GM12865 (cell line): ENCODE measurements around the gene PLAU.
"Not testable (repeated sequence)": the region's sequence is repeated elsewhere in the genome, so short reads cannot be mapped to it uniquely, and the experiment has no call there.

Experiments used
- DNase-seq: peaks from one replicate; pipeline ENCODE4 v3.0.0; 2010; ENCODE audit warnings: low read depth
- H3K4me3 ChIP-seq: 2 replicates; pipeline ENCODE4 v1.5.1; 2011; ENCODE audit warnings: mild to moderate bottlenecking, low read depth, low read length, control low read depth
- TF ChIP-seq, protein P1 (sequence below): IDR thresholded peaks from 2 replicates; pipeline ENCODE4 v1.5.1; 2011; ENCODE audit warnings: low read length, control low read depth, low read depth, inconsistent platforms; ENCODE audit not compliant: insufficient read depth; ENCODE audit errors: missing control alignments

The PLAU gene

DNA sequence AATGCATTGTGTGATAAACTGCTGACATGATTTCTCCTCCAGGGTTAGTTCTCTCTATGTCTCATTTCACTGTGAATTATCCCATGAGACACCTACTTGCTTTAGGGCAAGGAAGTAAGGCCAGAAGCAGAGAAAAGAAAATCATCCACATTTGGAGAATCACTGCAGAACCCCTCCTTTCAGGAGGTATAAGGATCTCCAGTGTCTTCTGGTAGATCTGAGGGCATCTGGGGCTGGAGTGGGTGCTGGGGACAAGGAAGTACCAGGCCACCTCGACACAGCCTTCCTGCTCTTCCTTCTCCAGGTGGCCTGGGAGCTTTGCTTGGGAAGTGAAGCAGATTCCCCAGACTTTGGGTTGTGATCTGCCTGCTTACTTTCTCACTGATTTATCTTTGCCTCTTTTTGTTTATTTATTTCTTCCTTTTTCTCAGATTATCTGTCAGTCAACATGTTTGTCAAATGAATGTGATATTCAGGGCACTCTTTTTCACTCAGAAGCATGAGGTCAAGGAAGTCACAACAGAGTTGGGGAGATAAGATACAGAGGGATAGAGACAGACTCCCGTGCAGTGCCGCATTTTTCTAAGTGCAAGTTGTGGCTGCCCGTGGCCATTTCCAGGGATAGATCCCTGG, 24.2 kb upstream of the PLAU start:
- TF ChIP-seq, protein P1, sequence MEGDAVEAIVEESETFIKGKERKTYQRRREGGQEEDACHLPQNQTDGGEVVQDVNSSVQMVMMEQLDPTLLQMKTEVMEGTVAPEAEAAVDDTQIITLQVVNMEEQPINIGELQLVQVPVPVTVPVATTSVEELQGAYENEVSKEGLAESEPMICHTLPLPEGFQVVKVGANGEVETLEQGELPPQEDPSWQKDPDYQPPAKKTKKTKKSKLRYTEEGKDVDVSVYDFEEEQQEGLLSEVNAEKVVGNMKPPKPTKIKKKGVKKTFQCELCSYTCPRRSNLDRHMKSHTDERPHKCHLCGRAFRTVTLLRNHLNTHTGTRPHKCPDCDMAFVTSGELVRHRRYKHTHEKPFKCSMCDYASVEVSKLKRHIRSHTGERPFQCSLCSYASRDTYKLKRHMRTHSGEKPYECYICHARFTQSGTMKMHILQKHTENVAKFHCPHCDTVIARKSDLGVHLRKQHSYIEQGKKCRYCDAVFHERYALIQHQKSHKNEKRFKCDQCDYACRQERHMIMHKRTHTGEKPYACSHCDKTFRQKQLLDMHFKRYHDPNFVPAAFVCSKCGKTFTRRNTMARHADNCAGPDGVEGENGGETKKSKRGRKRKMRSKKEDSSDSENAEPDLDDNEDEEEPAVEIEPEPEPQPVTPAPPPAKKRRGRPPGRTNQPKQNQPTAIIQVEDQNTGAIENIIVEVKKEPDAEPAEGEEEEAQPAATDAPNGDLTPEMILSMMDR = no peak
- H3K4me3 ChIP-seq = no peak overlapping the region
- DNase-seq = no peak

DNA sequence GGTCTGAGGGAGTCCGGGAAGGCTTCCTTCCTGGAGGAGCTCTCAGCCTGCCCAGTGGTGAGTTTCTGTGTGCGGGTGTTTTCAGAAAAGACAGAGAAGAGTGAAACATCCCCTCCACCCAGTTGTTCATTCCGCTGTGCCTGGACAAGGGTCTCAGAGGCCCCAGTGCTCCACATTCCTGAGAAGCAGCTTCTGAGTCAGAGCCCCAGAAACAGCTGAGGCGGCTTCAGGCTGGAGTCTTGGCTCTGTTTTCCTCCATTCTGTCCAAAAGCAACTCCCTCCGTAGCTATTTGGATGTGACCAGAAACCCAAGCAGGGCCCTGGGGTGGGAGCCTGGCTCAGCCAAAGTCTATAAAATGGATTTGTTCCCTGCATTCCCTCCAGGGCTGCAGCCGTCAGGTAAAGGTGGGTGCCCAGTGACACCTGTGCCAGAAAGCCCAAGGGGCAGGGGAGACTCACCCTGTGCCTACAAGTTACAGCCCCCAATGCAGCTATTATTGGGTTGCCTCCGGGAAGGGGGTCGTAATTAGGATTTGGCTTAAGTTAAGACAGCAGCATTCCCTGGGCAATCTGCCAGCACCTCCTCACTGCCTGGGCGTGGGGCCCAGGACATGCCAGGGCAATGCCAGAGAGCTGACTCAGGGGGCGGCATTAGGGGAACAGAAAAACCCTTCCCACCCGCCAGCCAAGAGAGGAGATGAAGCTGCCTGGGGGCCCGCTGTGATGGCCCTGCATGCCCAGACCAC, 23.5 kb upstream of the PLAU start:
- TF ChIP-seq, protein P1 = no peak
- no peak for DNase-seq
- H3K4me3 ChIP-seq = no peak overlapping the region

DNA sequence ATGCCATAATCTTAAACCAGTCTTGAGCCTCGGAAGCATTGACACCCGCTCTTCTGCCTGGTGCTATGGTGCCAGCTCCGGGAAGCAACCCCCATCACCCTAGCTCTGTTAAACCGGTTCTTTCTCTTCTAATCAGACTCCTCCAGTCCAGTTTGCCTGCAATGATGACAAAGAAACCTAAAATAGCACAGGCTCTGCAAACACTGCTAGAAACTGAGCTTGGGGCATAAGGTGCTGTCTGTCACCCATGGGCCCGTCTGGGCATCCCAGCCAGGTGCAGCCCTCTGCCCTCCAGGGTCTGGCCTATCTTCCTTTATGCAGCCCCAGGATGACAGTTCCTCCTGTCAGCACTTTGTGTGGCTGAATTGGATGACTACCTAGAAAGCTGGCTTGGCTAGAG, 22.4 kb upstream of the PLAU start:
- DNase-seq = no peak
- TF ChIP-seq, protein P1 = no peak
- H3K4me3 ChIP-seq = no peak overlapping the region

DNA sequence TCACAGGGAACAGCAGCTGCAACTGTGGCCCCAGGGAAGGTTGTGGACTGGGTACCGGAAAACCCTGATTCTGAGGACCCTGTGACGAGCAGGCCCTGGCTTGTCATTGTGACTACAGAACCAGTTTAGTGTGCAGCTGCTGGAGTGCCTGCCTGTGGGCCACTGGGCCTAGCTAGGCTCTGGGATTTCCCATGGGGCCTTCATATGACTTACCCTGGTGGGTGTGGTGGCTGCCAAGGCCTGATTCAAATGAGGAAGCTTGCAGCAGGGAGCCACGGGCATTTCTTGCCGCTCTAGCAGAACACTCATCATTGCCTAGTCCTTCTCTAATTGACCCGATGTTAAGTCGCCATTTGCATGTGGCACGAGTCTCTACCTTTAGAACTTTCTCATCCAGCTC, 21.9 kb upstream of the PLAU start:
- no peak overlapping the region for H3K4me3 ChIP-seq
- DNase-seq = peak; percentile 75
- TF ChIP-seq, protein P1 = no peak

DNA sequence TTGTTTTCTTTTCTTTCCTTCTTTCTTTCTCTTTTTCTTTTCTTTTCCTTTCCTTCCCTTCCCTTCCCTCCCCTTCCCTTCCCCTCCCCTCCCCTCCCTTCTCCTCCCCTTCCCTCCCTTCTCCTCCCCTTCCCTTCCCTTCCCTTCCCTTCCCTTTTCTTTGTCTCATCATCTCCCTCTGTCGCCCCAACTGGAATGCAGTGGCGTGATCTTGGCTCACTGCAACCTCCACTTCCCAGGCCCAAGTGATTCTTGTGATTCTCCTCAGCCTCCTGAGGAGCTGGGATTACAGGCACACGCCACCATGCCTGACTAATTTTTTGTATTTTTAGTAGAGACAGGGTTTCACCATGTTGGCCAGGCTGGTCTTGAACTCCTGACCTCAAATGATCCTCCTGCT, 21.5 kb upstream of the PLAU start:
- not testable (repeated sequence) for DNase-seq, H3K4me3 ChIP-seq

DNA sequence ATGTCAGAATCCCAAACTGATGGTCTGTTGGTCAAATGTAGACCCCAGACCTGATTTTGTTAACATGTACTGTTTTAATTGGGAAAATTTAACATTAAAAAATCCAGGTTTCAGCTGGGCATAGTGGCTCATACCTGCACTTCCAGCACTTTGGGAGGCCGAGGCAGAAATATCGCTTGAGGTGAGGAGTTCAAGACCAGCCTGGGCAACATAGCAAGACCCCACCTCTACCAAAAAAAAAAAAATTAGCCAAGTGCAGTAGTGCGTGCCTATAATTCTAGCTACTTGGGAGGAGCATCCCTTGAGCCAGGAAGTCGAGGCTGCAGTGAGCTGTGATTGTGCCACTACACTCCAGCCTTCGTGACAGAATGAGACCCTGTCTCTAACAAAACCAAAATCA, 20.7 kb upstream of the PLAU start:
- H3K4me3 ChIP-seq = no peak overlapping the region
- DNase-seq = no peak
- TF ChIP-seq, protein P1 = no peak

DNA sequence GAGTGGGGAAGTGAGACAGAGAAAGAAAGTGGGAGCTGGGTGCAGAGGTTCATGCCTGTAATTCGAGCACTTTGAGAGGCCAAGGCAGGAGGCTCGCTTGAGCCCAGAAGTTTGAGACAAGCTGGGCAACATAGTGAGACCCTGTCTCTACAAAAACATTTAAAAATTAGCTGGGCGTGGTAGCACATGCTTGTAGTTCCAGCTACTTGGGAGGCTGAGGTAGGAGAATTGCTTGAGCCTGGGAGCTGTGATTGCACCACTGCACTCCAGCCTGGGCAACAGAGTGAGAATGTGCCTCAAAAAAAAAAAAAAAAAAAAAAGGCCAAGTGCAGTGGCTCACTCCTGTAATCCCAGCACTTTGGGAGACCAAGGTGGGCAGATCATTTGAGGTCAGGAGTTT, 20.1 kb upstream of the PLAU start:
- not testable (repeated sequence) for H3K4me3 ChIP-seq, DNase-seq

DNA sequence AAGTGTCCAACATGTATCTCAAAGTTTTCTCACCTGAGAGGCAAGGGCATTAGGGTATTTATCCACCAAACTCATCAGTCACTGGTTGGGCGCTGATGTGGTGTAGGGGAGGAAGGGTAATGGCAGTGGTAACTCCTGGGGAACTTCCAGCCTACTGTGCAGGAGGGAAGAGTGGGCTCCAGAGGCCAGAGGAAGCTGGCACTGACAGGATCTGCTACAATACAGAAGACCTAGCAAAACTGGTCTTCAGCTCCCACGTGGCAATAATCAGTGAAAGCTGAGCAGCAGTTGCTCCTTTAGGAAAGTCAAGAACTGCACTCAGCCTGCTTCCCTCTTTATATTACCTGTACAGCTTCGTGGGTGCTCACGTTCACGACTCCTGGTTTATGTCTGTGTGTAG, 19.4 kb upstream of the PLAU start:
- DNase-seq = no peak
- no peak overlapping the region for H3K4me3 ChIP-seq
- TF ChIP-seq, protein P1 = no peak
